HepG2 (cell line): ENCODE results near the gene CPLANE2. TPM values are rescaled to one million over a fixed set of nuclear protein-coding genes. Genes with fewer than 3 reads are reported as not detected.

Experiments
- ADNP ChIP-seq: sonication (generic); formaldehyde crosslinking; IDR thresholded peaks from 2 replicates; pipeline ENCODE4 v1.4.0; 2020; ENCODE audit warnings: missing genetic modification reagents
- ATAD3A ChIP-seq: sonication (generic); formaldehyde crosslinking; IDR thresholded peaks from 2 replicates; pipeline ENCODE4 v1.4.0; 2020; ENCODE audit warnings: missing genetic modification reagents
- ATF2 ChIP-seq: sonication (generic); formaldehyde crosslinking; IDR thresholded peaks from 2 replicates; pipeline ENCODE4 v1.4.0; 2020; ENCODE audit warnings: missing genetic modification reagents
- CAMTA2 ChIP-seq: sonication (generic); formaldehyde crosslinking; IDR thresholded peaks from 2 replicates; pipeline ENCODE4 v1.4.0; 2020; ENCODE audit warnings: mild to moderate bottlenecking, missing genetic modification reagents, borderline replicate concordance
- ERF ChIP-seq: IDR thresholded peaks from 2 replicates; pipeline ENCODE4 v1.6.1; 2018; ENCODE audit warnings: missing biosample characterization, missing genetic modification reagents
- FOSL2 ChIP-seq: sonication (generic); formaldehyde crosslinking; IDR thresholded peaks from 2 replicates; pipeline ENCODE4 v1.4.0; 2020; ENCODE audit warnings: missing genetic modification reagents
- GTF2F1 ChIP-seq: fragments of 150-350 bp; IDR thresholded peaks from 2 replicates; pipeline ENCODE4 v1.6.1; 2014; ENCODE audit warnings: low read length
- IKZF1 ChIP-seq: fragments of 450-650 bp; IDR thresholded peaks from 2 replicates; pipeline ENCODE4 v1.7.1; 2016
- JUND ChIP-seq: sonication (generic); formaldehyde crosslinking; IDR thresholded peaks from 2 replicates; pipeline ENCODE4 v1.8.0; 2022; ENCODE audit warnings: mild to moderate bottlenecking, missing genetic modification reagents
- KLF6 ChIP-seq: IDR thresholded peaks from 2 replicates; pipeline ENCODE4 v1.8.0; 2016; ENCODE audit warnings: missing biosample characterization, missing genetic modification reagents
- MED8 ChIP-seq: sonication (generic); formaldehyde crosslinking; IDR thresholded peaks from 2 replicates; pipeline ENCODE4 v1.8.1; 2023; ENCODE audit warnings: mild to moderate bottlenecking, missing genetic modification reagents; ENCODE audit not compliant: insufficient replicate concordance
- MEIS2 ChIP-seq: sonication (generic); formaldehyde crosslinking; IDR thresholded peaks from 2 replicates; pipeline ENCODE4 v1.9.0; 2021; ENCODE audit warnings: mild to moderate bottlenecking, missing genetic modification reagents
- MTA1 ChIP-seq: sonication (generic); formaldehyde crosslinking; IDR thresholded peaks from 2 replicates; pipeline ENCODE4 v1.4.0; 2020; ENCODE audit warnings: missing genetic modification reagents, mild to moderate bottlenecking, borderline replicate concordance
- MZF1 ChIP-seq: sonication (generic); formaldehyde crosslinking; IDR thresholded peaks from 2 replicates; pipeline ENCODE4 v1.8.1; 2023; ENCODE audit warnings: mild to moderate bottlenecking, missing genetic modification reagents, borderline replicate concordance
- SOX6 ChIP-seq, 2 experiments: fragments of 450-650 bp in 1 of 2; sonication (generic) in 1 of 2; formaldehyde crosslinking in 1 of 2; IDR thresholded peaks; 2 replicates each; pipeline versions ENCODE4 v1.4.0 to v1.6.1; 2017 to 2020; ENCODE audit warnings: antibody characterized with exemption in 1 of 2, mild to moderate bottlenecking in 1 of 2, missing genetic modification reagents in 1 of 2
- SSRP1 ChIP-seq: IDR thresholded peaks from 2 replicates; pipeline ENCODE4 v1.6.1; 2016; ENCODE audit warnings: control low read depth
- TARDBP ChIP-seq: sonication (generic); formaldehyde crosslinking; IDR thresholded peaks from 2 replicates; pipeline ENCODE4 v1.8.0; 2022; ENCODE audit warnings: mild to moderate bottlenecking, missing genetic modification reagents
- THAP11 ChIP-seq: IDR thresholded peaks from 2 replicates; pipeline ENCODE4 v1.6.1; 2016; ENCODE audit warnings: missing biosample characterization, missing genetic modification reagents
- TMF1 ChIP-seq: sonication (generic); formaldehyde crosslinking; IDR thresholded peaks from 2 replicates; pipeline ENCODE4 v1.8.1; 2022; ENCODE audit warnings: low read depth, missing genetic modification reagents
- XRCC5 ChIP-seq: fragments of 200-400 bp; formaldehyde crosslinking; optimal IDR thresholded peaks from 2 replicates; pipeline ENCODE3; 2017; ENCODE audit warnings: mild to moderate bottlenecking, low read length
- ZC3H13 ChIP-seq: sonication (generic); formaldehyde crosslinking; IDR thresholded peaks from 2 replicates; pipeline ENCODE4 v1.8.1; 2023; ENCODE audit warnings: mild to moderate bottlenecking, missing genetic modification reagents, moderate library complexity
- ZFX ChIP-seq: sonication (generic); formaldehyde crosslinking; IDR thresholded peaks from 2 replicates; pipeline ENCODE4 v1.4.0; 2020; ENCODE audit warnings: mild to moderate bottlenecking, low read depth, missing genetic modification reagents, moderate library complexity
- ZNF570 ChIP-seq: sonication (generic); formaldehyde crosslinking; IDR thresholded peaks from 2 replicates; pipeline ENCODE4 v1.4.0; 2020; ENCODE audit warnings: mild to moderate bottlenecking, missing genetic modification reagents, borderline replicate concordance
- ZNF720 ChIP-seq: sonication (generic); formaldehyde crosslinking; IDR thresholded peaks from 2 replicates; pipeline ENCODE4 v1.4.0; 2020; ENCODE audit warnings: missing genetic modification reagents
- polyA plus RNA-seq, 8 experiments: library from polyadenylated mRNA; depleted of rRNA in 3 of 8; stranded (reverse) in 7 of 8; unstranded in 1 of 8; fragments of >200 nt; fragmentation: Illumina TruSeq in 4 of 8; extraction: Trizol in 4 of 8; gene quantifications; 2 replicates each; pipeline versions ENCODE4 v1.2.1 to v1.2.3, GENCODE V29; 2011 to 2016; ENCODE audit warnings: low read depth in 4 of 8, missing spikeins in 1 of 8, mixed read lengths in 1 of 8; ENCODE audit not compliant: insufficient read depth in 1 of 8
- total RNA-seq, 5 experiments: library from RNA; depleted of rRNA; stranded (reverse); fragments of >200 nt; fragmentation: Illumina TruSeq; extraction: Trizol; gene quantifications; 2 replicates each; pipeline ENCODE4 v1.2.3, GENCODE V29; 2016; ENCODE audit warnings: low read depth in 1 of 5
- TF ChIP-seq, protein P1 (sequence below): sonication (generic); formaldehyde crosslinking; IDR thresholded peaks from 2 replicates; pipeline ENCODE4 v1.5.0; 2020; ENCODE audit warnings: missing genetic modification reagents, mild to moderate bottlenecking, borderline replicate concordance
- TF ChIP-seq, protein P2 (sequence below): sonication (generic); formaldehyde crosslinking; IDR thresholded peaks from 2 replicates; pipeline ENCODE4 v1.4.0; 2020; ENCODE audit warnings: missing genetic modification reagents
- TF ChIP-seq, protein P3 (sequence below): sonication (generic); formaldehyde crosslinking; IDR thresholded peaks from 2 replicates; pipeline ENCODE4 v1.5.1; 2020; ENCODE audit warnings: missing genetic modification reagents, mild to moderate bottlenecking, borderline replicate concordance

Gene CPLANE2
- total and polyA plus RNA-seq, 2 of the 13 experiments (the other 11 are each of a cell fraction or from before 2014, with no cell fraction given), result 0.29 to 1.6 TPM

GRCh38 chr1:16187748-16188401, 49.1 kb downstream of the CPLANE2 start (continued):
- no peak for TF ChIP-seq ATAD3A (CRISPR knock-in tag)
- TF ChIP-seq ZNF720 (CRISPR knock-in tag), result no peak
- no peak for TF ChIP-seq THAP11 (CRISPR knock-in tag)
- TF ChIP-seq ZC3H13 (CRISPR knock-in tag), result no peak
- no peak for TF ChIP-seq JUND (CRISPR knock-in tag)
- TF ChIP-seq GTF2F1, result no peak
- peak; percentile 82 for TF ChIP-seq FOSL2
- TF ChIP-seq ADNP (CRISPR knock-in tag), result no peak
- TF ChIP-seq MZF1, result no peak
- TF ChIP-seq, protein P1, sequence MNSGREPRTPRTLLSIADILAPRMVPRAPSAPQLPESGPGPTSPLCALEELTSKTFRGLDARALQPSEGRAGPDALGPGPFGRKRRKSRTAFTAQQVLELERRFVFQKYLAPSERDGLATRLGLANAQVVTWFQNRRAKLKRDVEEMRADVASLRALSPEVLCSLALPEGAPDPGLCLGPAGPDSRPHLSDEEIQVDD (CRISPR knock-in tag), result no peak
- peak; percentile 23; the same call in 1 of the 2 replicates for TF ChIP-seq ZFX (CRISPR knock-in tag)
- 0 out of 2 replicates have a peak, but pooled peaks have one; percentile 38 for TF ChIP-seq ATF2 (CRISPR knock-in tag)
- TF ChIP-seq IKZF1, result no peak
- TF ChIP-seq MEIS2 (CRISPR knock-in tag), result no peak
- TF ChIP-seq, protein P2, sequence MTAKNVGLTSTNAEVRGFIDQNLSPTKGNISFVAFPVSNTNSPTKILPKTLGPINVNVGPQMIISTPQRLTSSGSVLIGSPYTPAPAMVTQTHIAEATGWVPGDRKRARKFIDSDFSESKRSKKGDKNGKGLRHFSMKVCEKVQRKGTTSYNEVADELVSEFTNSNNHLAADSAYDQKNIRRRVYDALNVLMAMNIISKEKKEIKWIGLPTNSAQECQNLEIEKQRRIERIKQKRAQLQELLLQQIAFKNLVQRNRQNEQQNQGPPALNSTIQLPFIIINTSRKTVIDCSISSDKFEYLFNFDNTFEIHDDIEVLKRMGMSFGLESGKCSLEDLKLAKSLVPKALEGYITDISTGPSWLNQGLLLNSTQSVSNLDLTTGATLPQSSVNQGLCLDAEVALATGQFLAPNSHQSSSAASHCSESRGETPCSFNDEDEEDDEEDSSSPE (CRISPR knock-in tag), result no peak
- peak; percentile 34; the same call in 1 of the 2 replicates for TF ChIP-seq MTA1 (CRISPR knock-in tag)
- no peak for TF ChIP-seq ZNF570
- TF ChIP-seq CAMTA2 (CRISPR knock-in tag), result no peak
- no peak for TF ChIP-seq TARDBP (CRISPR knock-in tag)
- TF ChIP-seq ERF (CRISPR knock-in tag), result peak; percentile 78; the same call in 1 of the 2 replicates
- no peak for TF ChIP-seq MED8 (CRISPR knock-in tag)
- 0 out of 2 replicates have a peak, but pooled peaks have one; percentile 42 for TF ChIP-seq KLF6 (CRISPR knock-in tag)
- TF ChIP-seq SSRP1 (CRISPR knock-in tag), result peak; percentile 85
- TF ChIP-seq, protein P3, sequence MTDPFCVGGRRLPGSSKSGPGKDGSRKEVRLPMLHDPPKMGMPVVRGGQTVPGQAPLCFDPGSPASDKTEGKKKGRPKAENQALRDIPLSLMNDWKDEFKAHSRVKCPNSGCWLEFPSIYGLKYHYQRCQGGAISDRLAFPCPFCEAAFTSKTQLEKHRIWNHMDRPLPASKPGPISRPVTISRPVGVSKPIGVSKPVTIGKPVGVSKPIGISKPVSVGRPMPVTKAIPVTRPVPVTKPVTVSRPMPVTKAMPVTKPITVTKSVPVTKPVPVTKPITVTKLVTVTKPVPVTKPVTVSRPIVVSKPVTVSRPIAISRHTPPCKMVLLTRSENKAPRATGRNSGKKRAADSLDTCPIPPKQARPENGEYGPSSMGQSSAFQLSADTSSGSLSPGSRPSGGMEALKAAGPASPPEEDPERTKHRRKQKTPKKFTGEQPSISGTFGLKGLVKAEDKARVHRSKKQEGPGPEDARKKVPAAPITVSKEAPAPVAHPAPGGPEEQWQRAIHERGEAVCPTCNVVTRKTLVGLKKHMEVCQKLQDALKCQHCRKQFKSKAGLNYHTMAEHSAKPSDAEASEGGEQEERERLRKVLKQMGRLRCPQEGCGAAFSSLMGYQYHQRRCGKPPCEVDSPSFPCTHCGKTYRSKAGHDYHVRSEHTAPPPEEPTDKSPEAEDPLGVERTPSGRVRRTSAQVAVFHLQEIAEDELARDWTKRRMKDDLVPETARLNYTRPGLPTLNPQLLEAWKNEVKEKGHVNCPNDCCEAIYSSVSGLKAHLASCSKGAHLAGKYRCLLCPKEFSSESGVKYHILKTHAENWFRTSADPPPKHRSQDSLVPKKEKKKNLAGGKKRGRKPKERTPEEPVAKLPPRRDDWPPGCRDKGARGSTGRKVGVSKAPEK (CRISPR knock-in tag), result peak; percentile 37; the same call in 1 of the 2 replicates
- no peak for TF ChIP-seq TMF1
- TF ChIP-seq SOX6 (IDR thresholded peaks at IDR 0.05), result no peak
- peak; percentile 35; the same call in 1 of the 2 replicates for TF ChIP-seq SOX6 (CRISPR knock-in tag; IDR thresholded peaks at IDR 0.05)
- peak; percentile 66 for TF ChIP-seq XRCC5
